Gastrocnemius medialis (tissue), 4 donors: ENCODE measurements around the gene CEACAM4.

Experiments
- CTCF ChIP-seq, 5 experiments: fragments of 450-650 bp in 3 of 5; fragments of 200-600 bp in 2 of 5; sonication (generic) in 2 of 5; IDR thresholded peaks in 4 of 5; conservative IDR thresholded peaks in 1 of 5; 1 replicate in 4 of 5; 2 replicates in 1 of 5; pipeline ENCODE4 v1.5.1; 2016 to 2019; ENCODE audit warnings: antibody characterized with exemption in 5 of 5, mild to moderate bottlenecking in 3 of 5, moderate library complexity in 3 of 5
- POLR2A ChIP-seq, 2 donors: fragments of 450-650 bp; IDR thresholded peaks; one replicate each; pipeline ENCODE4 v1.6.1; 2017; ENCODE audit warnings: antibody characterized with exemption in 2 of 2, mild to moderate bottlenecking in 2 of 2, moderate library complexity in 2 of 2

GRCh38 chr19:41616792-41617621 lies 9.9 kb downstream of the CEACAM4 start:
- TF ChIP-seq CTCF (IDR thresholded peaks at IDR 0.05 in 4 of 5, conservative IDR thresholded peaks at IDR 0.05 in 1 of 5) (no peak), POLR2A (IDR thresholded peaks at IDR 0.05) (no peak)
